Left ventricle myocardium superior (tissue), 1 donor: Measurements from ENCODE around the gene VASH1. TPM values are rescaled to one million over a fixed set of nuclear protein-coding genes. Genes with fewer than 3 reads are reported as not detected.
"Not testable (repeated sequence)": the region's sequence is repeated elsewhere in the genome, so short reads cannot be mapped to it uniquely, and the experiment has no call there.

Experiments used
- ATAC-seq: fragments of 200-7000 bp; cut with Tn5 transposase; one replicate; pipeline ENCODE4 v1.9.1; 2020; ENCODE audit warnings: mild to moderate bottlenecking, moderate library complexity
- DNase-seq: peaks from one replicate; pipeline ENCODE4 v3.0.0-alpha.2; 2020
- intact Hi-C: fragments of 100-400 bp; cut with micrococcal nuclease; formaldehyde crosslinking; loops from one replicate; pipeline ENCODE4 v1.11.0; 2022
- long read RNA-seq: library from polyadenylated mRNA; unstranded; transcript quantifications from one replicate; pipeline ENCODE4 v2.0.0, GENCODE V29; 2021
- total RNA-seq: library from RNA; stranded (reverse); fragmentation: NEBNext Ultra II Directional; extraction: Animal tissue kit (Norgen Biotek cat#: 25700); gene quantifications from one replicate; pipeline ENCODE4 v1.2.1, GENCODE V29; 2021
- donor health status: DM: no; HTN: yes; CAD: no; lungs with severe emphysema.

VASH1 gene
- total RNA-seq, result 14.0 TPM
- long read RNA-seq, full-length matches to known transcripts, result 3 of 26 reads
- long read RNA-seq, partial matches to known transcripts, result 2 of 26 reads
- long read RNA-seq, other reads (novel, unspliced or antisense), result 21 of 26 reads

DNA sequence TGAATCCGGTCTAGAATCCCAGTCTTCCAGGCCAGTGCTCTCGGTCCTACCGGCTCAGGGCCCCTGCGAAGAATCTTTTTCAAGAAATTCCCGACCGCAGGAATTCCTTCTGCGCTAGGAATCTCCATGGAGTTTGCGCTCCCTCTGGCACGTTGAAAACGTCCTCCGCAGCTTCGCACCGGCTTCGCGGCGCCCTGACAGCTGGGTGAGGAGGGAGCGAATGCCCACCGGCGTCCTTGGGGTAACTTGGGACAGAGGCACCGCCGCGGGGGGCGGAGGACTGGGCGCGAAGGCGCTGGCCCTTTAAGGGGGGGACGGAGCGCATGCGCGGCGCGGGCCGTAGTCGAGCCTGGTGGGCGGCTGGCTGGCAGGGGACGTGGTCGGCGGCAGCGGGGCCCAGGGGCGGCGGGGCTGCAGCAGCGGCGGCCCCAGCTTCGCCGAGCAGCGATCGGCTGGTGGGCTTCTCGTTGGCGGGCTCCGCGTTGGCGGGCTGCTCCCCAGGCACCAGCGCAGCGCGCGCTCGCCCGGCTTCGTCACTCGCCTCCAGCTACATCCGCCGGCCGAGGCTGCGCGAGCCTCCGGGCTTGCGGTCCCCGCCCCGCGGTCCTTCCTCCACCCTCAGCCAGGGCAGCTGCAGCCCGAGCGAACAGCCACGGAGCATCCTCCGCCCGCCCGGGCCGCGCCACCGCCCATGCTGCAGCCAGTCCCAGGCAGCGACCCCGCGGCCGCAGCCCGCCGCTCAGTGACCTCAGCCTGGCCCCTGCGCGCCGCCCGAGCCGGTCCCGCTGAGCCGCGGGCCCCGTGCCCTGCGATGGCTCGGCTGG is at the start of gene VASH1:
VASH1 (plus strand) TSS at position 333 of the 824 bp plus-strand sequence. CDS start 1,354 bp downstream, outside the sequence.
- peak; percentile 87 for ATAC-seq
- DNase-seq, result peak; percentile 89
- intact Hi-C loops, result no loop called here

DNA sequence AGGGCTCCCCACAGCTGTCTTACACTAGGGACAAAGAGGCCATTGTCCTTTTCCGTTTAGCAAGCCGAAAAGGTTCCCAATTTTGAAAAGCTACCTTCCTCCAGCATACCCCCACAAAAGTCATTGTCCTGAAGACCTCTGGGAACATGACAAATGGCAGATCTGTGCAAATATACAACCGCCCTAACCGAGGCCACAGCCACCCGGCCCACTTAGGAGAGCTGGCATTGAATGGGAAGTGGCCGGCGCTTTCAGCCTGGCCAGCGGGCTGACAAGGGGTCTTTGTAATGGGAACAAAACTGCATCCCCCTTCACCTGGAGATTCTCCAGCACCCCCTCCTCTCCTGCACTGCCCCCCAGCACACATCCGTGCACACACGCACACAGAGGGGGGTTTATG is 48.1 kb upstream of the VASH1 start:
- intact Hi-C loops, result loop anchor here (5.0 kb wide), 1 partner anchor 69 kb away; no protein-coding TSS in a partner anchor
- no peak for DNase-seq
- ATAC-seq, result no peak

DNA sequence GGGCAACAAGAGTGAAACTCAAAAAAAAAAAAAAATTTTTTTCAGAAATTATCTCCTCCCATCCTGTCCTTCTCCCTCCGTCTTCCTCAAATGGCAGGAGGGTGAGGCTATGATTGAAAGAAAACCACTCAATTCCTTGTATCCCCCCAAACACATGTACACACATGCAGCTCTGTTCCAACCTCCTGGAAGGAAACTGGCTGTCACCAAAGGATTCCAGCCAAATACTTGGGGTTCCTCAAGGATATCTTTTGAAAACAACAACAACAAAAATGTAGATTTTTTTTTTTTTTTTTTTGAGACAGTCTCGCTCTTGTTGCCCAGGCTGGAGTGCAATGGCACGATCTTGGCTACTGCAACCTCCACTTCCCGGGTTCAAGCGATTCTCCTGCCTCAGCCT is 46.8 kb upstream of the VASH1 start:
- intact Hi-C loops, result loop anchor here (5.0 kb wide), 1 partner anchor 68 kb away; no protein-coding TSS in a partner anchor
- peak; percentile 9 for ATAC-seq
- no peak for DNase-seq

DNA sequence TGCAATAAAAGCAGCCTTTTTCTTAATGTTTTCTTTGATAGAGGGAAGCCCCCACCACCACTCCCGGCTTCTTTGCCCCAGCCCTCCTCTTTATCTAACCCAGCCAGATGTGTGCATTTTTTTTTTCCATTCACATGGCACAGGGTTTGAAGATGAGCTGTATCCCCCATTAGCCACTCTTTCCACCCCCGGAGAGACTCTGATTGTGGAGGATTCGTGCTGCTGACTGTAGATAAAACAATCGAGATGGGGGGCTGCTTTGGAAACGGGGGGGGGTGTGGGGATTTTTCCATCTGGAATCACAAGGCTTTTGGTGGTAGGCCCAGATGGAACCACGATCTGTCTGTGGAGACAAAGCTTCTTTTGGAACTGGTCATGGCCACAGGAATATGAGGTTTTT is 46.2 kb upstream of the VASH1 start:
- intact Hi-C loops, result no loop called here
- DNase-seq, result no peak
- ATAC-seq, result no peak

DNA sequence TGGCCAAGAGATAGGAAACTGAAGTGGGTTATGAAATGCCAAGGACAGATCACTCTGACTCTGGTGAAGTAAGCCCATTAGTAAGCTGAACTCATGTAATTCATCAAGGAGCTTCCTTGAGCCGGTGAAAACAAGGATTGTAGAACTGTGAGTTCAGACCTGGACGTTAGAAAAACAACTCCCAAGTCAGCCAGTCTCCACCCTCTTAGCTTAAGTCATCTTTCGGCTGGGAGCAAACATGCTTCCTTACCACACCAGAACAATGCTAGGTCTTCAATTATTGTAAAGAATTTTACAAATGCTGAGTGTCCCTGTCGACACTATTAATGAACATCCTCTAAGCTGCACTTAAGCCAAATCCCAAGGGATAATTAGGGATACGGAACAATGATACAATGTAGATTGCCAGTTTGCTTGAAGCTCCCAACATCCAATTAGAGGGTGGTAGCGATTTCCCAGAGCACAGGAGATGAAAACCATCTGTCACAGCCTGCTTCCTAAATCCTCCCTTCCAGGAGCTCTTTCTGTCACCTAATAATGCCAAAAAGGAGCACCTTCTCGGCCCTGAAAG is 45.7 kb upstream of the VASH1 start:
- intact Hi-C loops, result no loop called here

DNA sequence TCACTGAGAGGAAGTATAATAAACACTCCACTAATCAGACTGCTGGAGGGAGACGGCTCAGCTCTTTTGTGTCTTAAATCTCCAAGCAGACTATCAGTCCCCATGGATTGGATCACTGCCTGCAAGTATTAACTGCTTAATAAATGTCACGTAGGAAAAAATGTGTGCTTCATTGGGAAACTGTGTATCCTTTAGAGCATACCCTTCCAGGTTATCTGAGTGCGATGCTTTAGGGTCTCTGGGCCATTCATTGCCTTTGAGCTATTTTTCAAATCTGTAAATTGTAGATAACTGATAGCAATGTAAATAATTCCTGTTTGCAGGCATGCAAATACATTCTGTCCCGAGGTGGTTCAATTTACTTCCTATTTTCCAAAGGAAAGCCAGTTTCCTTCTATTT is 45.0 kb upstream of the VASH1 start:
- ATAC-seq, result peak; percentile 5
- intact Hi-C loops, result no loop called here
- no peak for DNase-seq

More for the DNA sequence above, 45.7 kb upstream of the VASH1 start:
- peak; percentile 72 for ATAC-seq
- DNase-seq, result no peak

DNA sequence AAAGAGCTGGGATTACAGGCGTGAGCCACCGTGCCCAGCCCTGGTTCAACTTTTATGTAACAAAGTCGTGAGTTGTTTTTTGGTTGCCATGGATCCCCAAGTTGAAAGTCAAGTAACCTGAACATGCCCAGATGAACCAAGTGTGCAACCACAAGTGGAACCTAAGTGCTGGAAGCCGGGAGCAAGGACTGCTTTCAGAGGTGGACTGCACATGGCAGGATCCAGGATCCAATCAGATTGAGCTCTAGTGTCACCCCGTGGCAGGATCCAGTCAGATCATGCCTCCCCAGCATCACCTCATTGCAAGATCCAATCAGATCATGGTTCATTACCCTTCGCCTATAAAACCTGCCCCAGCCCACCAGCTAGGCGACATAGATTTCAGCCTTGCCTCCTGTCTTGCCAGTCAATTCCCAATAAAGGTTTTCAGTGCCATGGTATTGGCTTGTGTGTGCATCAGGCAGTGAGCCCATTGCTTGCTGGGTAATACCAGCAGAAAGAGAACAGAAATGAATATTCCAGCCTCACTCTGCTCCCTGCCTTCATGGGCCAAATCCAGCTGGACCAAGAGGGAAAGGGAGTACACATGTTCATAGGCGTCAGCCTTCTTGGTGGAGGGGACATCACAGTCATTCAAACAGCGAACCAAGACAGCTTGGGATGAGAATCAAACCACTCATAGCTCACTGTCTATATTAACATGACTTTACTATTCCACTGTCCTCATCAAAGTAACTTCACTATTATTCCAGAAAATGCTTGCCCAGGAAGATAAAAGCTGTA is 43.6 kb upstream of the VASH1 start:
- ATAC-seq (no peak), DNase-seq (no peak)
- intact Hi-C loops, result no loop called here

DNA sequence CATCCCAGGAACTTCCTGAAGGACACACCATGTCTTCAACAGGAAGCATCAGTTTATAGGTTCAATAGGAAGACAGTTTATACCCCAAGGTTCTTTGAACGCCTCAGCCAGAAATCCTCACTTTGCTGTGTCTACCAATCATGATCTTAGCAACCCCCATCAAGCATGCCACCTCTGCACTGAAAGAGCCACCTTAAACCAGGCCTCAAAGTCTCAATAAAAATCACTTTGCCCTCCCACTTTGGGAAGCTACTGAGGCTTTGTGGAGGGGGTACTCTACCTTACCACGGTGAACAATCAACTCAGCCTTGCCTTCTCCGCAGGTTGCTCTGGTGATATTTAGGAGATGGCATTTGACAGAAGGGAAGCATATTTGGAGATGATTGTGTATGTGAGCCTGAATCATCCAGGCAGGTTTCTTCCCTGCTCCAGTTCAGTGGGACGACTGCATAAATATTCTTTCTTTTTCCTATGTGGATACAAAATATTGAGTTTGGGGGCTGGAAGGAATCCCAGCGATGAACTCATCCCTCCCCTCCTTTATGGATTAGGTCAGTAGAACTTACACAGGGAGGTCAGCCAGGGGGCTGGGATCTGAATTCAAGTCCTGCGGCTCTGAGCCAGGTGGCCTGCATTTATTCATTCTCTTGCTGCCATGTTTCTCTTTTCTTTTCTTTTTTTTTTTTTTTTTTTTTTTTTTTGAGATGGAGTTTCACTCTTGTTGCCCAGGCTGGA is 42.8 kb upstream of the VASH1 start:
- intact Hi-C loops, result no loop called here
- ATAC-seq, result no peak
- peak; percentile 64 for DNase-seq

DNA sequence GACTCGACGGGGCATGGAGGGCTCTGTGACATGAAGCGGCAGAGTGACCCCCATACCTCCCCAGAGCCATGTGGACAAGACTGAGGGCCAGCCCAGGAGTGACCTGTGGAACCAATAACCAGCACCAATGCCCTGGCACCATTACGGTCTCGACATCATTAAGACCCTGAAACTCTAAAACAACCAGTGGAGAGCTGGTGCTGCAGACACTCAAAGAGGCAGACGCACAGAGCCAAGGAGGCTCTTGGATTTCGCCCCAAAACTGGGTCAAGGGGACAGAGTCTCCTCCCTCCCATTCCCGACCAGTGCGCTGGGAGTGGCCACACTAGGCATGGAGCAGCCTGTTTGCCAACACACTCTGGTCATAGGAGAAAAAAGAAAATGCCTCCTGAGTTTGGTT is 41.6 kb upstream of the VASH1 start:
- peak; percentile 39 for ATAC-seq
- intact Hi-C loops, result no loop called here

DNA sequence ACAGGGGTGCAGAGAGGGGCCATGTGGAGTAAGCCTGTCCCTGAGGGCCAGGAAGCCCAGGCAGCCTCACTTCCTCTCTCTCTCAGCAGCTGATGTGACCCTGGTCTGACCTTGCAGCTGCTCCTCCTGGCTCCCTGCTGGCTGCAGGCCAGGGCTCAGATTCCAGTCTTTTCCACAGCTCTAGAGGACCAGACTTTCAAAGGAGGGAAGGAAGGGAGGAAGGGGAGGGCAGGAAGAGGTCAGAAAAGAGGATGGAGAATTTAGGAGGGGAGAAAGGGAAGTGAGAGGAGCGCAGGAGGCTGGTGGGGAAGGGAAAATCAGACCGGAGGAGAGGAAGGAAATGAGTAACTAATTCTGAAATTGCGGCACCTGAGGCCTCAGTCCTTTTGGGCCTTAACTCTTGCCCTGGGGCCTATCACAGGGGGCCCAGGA is 40.9 kb upstream of the VASH1 start:
- intact Hi-C loops, result no loop called here
- DNase-seq, result peak; percentile 93
- ATAC-seq, result peak; percentile 86

More for the DNA sequence above, 41.6 kb upstream of the VASH1 start:
- peak; percentile 61 for DNase-seq

DNA sequence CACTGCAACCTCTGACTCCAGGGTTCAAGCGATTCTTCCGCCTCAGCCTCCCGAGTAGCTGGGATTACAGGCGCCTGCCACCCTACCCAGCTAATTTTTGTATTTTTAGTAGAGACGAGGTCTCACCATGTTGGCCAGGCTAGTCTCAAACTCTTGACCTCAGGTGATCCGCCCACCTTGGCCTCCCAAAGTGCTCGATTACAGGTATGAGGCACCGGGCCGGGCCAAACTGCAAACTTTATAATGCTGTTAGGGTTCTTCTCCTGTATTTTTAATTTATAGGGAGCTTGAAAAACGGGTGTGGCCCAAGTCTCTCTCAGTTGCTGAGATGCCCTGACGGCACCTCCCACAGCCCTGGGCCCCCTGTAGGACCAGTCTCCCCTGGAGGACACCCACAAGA is 39.8 kb upstream of the VASH1 start:
- ATAC-seq, DNase-seq, intact Hi-C loops: not testable (repeated sequence)

DNA sequence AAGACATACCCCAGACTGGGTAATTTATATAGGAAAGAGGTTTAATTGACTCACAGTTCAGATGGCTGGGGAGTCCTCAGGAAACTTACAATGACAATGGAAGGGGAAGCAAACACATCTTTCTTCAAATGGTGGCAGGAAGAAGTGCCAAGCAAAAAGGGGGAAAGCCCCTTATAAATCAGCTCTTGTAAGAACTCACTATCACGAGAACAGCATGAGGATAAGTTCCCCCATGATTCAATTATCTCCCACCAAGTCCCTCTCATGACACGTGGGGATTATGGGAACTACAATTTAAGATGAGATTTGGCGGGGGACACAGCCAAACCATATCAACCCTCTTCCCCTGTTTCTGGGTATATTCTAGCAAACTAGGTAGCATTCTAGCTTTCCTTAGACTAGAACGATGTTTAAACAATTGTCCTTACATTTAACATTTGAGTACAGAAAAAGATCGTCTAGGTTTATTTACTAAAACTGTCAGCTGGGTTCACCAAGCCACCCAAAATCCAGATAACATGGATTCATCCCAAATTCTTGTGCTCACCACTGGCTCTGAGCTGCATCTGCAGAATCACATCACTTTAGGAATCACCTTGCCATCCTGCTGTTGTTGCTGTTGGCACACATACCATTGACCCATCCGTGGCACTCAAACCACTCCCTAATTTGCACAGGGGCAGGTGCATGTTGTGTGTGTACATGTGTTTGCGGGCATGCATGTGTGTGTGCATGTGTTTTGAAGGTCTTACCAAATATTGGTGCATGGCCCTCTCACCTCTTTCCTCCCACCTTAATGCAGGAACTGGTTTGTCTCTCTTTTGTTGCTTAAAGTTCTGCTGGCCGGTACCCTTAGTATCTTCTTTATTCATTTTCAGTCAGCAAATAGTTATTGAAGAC is 36.4 kb upstream of the VASH1 start:
- DNase-seq, result no peak
- intact Hi-C loops, result no loop called here
- ATAC-seq, result no peak

DNA sequence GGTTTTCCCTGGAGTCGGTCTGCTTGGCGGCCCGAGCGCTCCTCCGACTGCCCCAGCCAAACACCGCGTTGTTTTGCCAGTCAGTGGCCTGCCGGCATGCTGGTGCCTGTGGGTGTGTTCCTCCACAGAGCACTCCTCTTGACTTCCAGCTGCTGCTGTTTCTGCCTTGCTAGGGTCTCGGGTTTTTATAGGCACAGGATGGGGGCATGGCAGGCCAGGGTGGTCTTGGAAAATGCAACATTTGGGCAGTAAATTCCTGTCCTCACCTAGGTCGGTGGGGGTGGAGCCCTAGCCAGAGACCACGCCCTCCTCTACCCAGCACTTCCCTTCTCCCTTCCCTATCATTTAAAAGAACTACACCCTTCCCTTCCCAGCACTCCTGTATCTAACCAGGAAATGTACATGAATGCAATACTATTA is 34.7 kb upstream of the VASH1 start:
- no peak for DNase-seq
- peak; percentile 70 for ATAC-seq
- intact Hi-C loops, result no loop called here

DNA sequence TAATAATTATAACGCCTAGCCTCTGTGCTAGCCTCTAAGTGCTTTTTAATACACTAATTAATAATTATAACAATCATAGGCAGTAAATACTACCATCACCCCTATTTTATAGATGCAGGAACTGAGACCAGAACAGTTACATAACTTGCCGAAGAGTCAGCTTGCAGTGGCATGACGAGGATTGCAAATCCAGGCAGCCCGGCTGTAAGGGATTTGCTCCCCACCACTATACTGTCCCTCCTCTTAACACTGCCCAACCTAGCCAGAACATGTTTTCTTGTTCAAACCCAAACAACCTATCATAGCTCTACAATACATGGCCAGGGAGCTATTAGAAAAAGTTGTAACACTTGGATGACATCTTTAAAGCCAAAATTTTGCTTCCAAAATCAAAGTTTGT is 33.9 kb upstream of the VASH1 start:
- DNase-seq (no peak), ATAC-seq (peak; percentile 34)
- intact Hi-C loops, result no loop called here

DNA sequence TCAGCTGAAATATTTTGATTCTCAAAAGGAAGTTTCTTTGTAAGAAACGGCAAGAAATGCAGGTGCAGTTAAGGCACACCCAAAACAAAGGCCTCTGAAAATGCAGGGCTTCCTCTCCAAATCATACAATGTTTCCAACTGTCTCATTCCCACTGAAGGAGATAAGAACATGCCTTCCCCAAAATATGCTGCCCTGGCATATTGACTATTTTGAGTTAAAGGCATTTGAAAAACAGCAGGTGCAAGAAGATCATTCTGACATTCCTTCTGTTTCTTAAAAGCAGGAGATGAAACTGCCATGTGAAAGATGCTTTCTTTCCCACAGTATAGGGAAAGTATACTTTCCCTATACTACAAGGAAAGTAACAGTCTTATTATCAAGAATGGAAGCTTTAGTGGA is 33.4 kb upstream of the VASH1 start:
- DNase-seq (no peak), ATAC-seq (peak; percentile 30)
- intact Hi-C loops, result no loop called here

DNA sequence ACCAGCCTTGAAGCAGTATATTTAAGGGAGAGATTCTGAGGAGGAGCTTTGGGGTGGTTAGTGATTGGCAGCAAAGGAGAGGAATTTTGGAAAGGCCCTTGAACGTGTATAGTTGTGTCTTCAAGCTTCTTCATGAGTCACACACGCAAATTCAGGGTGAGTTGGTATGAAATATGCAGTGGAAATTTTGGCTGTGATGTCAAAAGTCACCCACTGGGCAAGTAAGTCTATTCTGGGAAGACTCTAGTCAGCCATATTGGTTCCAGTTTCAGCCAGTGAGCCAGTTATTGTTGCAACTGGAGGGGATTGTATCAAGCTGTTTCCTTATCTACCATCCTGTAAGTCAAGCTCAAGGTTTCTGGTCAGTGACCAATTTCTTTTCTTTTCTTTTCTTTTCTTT is 32.0 kb upstream of the VASH1 start:
- intact Hi-C loops, result no loop called here
- DNase-seq, result no peak
- ATAC-seq, result no peak

DNA sequence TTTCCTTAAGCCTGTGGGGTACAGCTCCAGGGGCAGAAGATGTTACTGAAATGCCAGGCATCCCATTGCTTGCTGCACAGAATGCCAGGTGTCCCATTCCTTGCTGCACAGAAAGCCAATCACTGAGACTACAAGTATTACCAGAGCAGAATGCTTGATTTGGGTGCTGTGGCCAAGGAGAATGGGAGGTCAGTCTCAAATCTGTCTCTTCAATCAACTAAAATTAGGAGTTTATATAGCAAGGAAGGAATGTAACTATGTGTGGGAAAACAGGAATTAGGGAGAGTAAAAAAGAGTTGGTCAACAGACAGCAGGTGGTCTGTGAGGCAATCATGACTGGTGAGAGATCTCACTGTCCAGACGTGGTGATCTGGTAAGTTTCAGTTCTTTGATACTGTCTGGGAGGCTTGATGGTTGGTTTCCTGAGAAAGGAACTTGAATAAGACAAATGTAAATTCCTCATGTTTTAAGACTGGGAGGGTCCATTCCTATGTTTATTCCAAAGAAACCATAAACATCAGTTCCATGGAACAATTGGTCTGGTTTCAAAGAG is 31.2 kb upstream of the VASH1 start:
- intact Hi-C loops, result no loop called here
- peak; percentile 25 for ATAC-seq

DNA sequence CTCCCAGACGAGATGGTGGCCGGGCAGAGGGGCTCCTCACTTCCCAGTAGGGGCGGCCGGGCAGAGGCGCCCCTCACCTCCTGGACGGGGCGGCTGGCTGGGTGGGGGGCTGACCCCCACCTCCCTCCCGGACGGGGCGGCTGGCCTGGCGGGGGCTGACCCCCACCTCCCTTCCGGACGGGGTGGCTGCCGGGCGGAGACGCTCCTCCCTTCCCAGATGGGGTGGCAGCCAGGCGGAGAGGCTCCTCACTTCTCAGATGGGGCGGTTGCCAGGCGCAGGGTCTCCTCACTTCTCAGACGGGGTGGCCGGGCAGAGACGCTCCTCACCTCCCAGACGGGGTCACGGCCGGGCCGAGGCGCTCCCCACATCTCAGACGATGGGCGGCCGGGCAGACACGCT is 26.8 kb upstream of the VASH1 start:
- DNase-seq, ATAC-seq, intact Hi-C loops: not testable (repeated sequence)

More for the DNA sequence above, 31.2 kb upstream of the VASH1 start:
- DNase-seq, result no peak
